Fibroblast of skin of scalp (primary cell): ENCODE data around the gene PTPN18.
A peak's percentile ranks its signal among the peaks of the same experiment; 100 is the strongest.

ENCODE experiments used
- DNase-seq: peaks from one replicate; pipeline ENCODE4 v3.0.0-alpha.2; 2013

The PTPN18 gene

GRCh38 chr2:130366720-130367119 is 10.9 kb downstream of the PTPN18 start:
- DNase-seq, result no peak

GRCh38 chr2:130368786-130369185 is 12.9 kb downstream of the PTPN18 start:
- no peak for DNase-seq

GRCh38 chr2:130369311-130369964 is 13.6 kb downstream of the PTPN18 start:
- DNase-seq, result no peak

- no peak for DNase-seq
Measured at GRCh38 chr2:130369965-130370341, 14.1 kb downstream of the PTPN18 start.

GRCh38 chr2:130370490-130370889 is 14.6 kb downstream of the PTPN18 start:
- DNase-seq, result no peak

GRCh38 chr2:130371723-130372054 is 15.8 kb downstream of the PTPN18 start:
- peak; percentile 49 for DNase-seq

GRCh38 chr2:130372055-130372832 is 16.4 kb downstream of the PTPN18 start:
- peak; percentile 88 for DNase-seq

- no peak for DNase-seq
Measured at GRCh38 chr2:130372833-130373807, 17.3 kb downstream of the PTPN18 start.

GRCh38 chr2:130373808-130374365 is 18.0 kb downstream of the PTPN18 start:
- DNase-seq, result no peak

- no peak for DNase-seq
Measured at GRCh38 chr2:130374587-130375290, 18.9 kb downstream of the PTPN18 start.

- DNase-seq, result no peak
Measured at GRCh38 chr2:130375291-130376266, 19.7 kb downstream of the PTPN18 start.

GRCh38 chr2:130376433-130377293 is 20.8 kb downstream of the PTPN18 start:
- DNase-seq, result no peak

- no peak for DNase-seq
Measured at GRCh38 chr2:130377491-130377890, 21.6 kb downstream of the PTPN18 start.

- DNase-seq, result no peak
Measured at GRCh38 chr2:130378206-130378897, 22.5 kb downstream of the PTPN18 start.

- no peak for DNase-seq
Measured at GRCh38 chr2:130378898-130379214, 23.0 kb downstream of the PTPN18 start.

- DNase-seq, result no peak
Measured at GRCh38 chr2:130380096-130380934, 24.5 kb downstream of the PTPN18 start.

- no peak for DNase-seq
Measured at GRCh38 chr2:130381145-130381544, 25.3 kb downstream of the PTPN18 start.

- no peak for DNase-seq
Measured at GRCh38 chr2:130381619-130382018, 25.8 kb downstream of the PTPN18 start.
